Tibial artery (tissue), 4 donors: ENCODE measurements around the gene SDCCAG8.

Source experiments
- DNase-seq, 2 donors: peaks; one replicate each; pipeline ENCODE4 v3.0.0-alpha.2; 2019
- H3K27ac ChIP-seq, 2 donors: fragments of 200-600 bp; sonication (generic) in 1 of 2; 1 replicate in 1 of 2; 2 replicates in 1 of 2; pipeline ENCODE4 v1.5.1; 2018 to 2019; ENCODE audit warnings: mild to moderate bottlenecking in 1 of 2
- H3K27me3 ChIP-seq, 2 donors: fragments of 200-600 bp; sonication (generic) in 1 of 2; one replicate each; pipeline versions ENCODE4 v1.5.1 to v1.6.0; 2016 to 2019
- H3K36me3 ChIP-seq, 3 donors: fragments of 200-600 bp; sonication (generic) in 2 of 3; one replicate each; pipeline ENCODE4 v1.5.1; 2016 to 2019; ENCODE audit warnings: mild to moderate bottlenecking in 2 of 3
- H3K4me1 ChIP-seq, 4 donors: fragments of 200-600 bp; sonication (generic) in 2 of 4; 1 replicate in 3 of 4; 2 replicates in 1 of 4; pipeline ENCODE4 v1.5.1; 2016 to 2019
- H3K4me3 ChIP-seq, 2 donors: fragments of 200-600 bp; sonication (generic) in 1 of 2; 1 replicate in 1 of 2; 2 replicates in 1 of 2; pipeline ENCODE4 v1.5.1; 2018 to 2019; ENCODE audit warnings: mild to moderate bottlenecking in 2 of 2
- H3K9me3 ChIP-seq, 3 donors: fragments of 200-600 bp; sonication (generic) in 1 of 3; one replicate each; pipeline ENCODE4 v1.5.1; 2016 to 2019
- CTCF ChIP-seq, 2 experiments: fragments of 200-600 bp in 1 of 2; fragments of 450-650 bp in 1 of 2; IDR thresholded peaks; one replicate each; pipeline ENCODE4 v1.5.1; 2017 to 2019; ENCODE audit warnings: antibody characterized with exemption in 2 of 2, mild to moderate bottlenecking in 1 of 2, moderate library complexity in 1 of 2
- intact Hi-C: fragments of 100-400 bp; cut with DNase I; formaldehyde crosslinking; loops from one replicate; pipeline ENCODE4 v1.15.0; 2023; ENCODE audit warnings: low total_unique reads

SDCCAG8 gene

GRCh38 chr1:243435836-243436235, 180.0 kb downstream of the SDCCAG8 start:
- peaks cover 0 to 4% (median 0%) of the 10 kb centered on the region in 4 donors for H3K4me1 ChIP-seq
- TF ChIP-seq CTCF (IDR thresholded peaks at IDR 0.05): no peak
- no peaks in the 10 kb centered on the region for H3K36me3 ChIP-seq
- intact Hi-C loops: no loop called here
- DNase-seq: no peak
- H3K4me3 ChIP-seq: no peak overlapping the region
- no peak overlapping the region for H3K27ac ChIP-seq
- no peaks in the 10 kb centered on the region for H3K9me3 ChIP-seq
- H3K27me3 ChIP-seq: no peaks in the 10 kb centered on the region

- H3K27me3 ChIP-seq: no peaks in the 10 kb centered on the region
- H3K4me1 ChIP-seq: peaks cover 0 to 5% (median under 1%) of the 10 kb centered on the region in 4 donors
- no peaks in the 10 kb centered on the region for H3K9me3 ChIP-seq
- no peaks in the 10 kb centered on the region for H3K36me3 ChIP-seq
- H3K4me3 ChIP-seq: no peak overlapping the region
- intact Hi-C loops: no loop called here
- TF ChIP-seq CTCF (IDR thresholded peaks at IDR 0.05): no peak
- no peak overlapping the region for H3K27ac ChIP-seq
- DNase-seq: no peak
Measured at GRCh38 chr1:243438146-243438545, 182.3 kb downstream of the SDCCAG8 start.

GRCh38 chr1:243438815-243439214, 183.0 kb downstream of the SDCCAG8 start:
- no peaks in the 10 kb centered on the region for H3K27me3 ChIP-seq
- DNase-seq: no peak
- H3K9me3 ChIP-seq: no peaks in the 10 kb centered on the region
- intact Hi-C loops: no loop called here
- no peak for TF ChIP-seq CTCF (IDR thresholded peaks at IDR 0.05)
- no peak overlapping the region for H3K27ac ChIP-seq
- peaks cover 0 to 12% (median 2%) of the 10 kb centered on the region in 4 donors for H3K4me1 ChIP-seq
- no peak overlapping the region for H3K4me3 ChIP-seq
- no peaks in the 10 kb centered on the region for H3K36me3 ChIP-seq

- Histone ChIP-seq H3K9me3 (no peaks in the 10 kb centered on the region), H3K4me3 (no peak overlapping the region), H3K27ac (no peak overlapping the region), H3K36me3 (peaks cover 0 to 4% (median 0%) of the 10 kb centered on the region in 3 donors), H3K4me1 (peaks cover 0 to 14% (median 2%) of the 10 kb centered on the region in 4 donors), H3K27me3 (no peaks in the 10 kb centered on the region)
- no peak for DNase-seq
- intact Hi-C loops: no loop called here
- TF ChIP-seq CTCF (IDR thresholded peaks at IDR 0.05): no peak
Measured at GRCh38 chr1:243440406-243440805, 184.6 kb downstream of the SDCCAG8 start.

- no peak for TF ChIP-seq CTCF (IDR thresholded peaks at IDR 0.05)
- Histone ChIP-seq H3K27me3 (no peaks in the 10 kb centered on the region), H3K36me3 (peaks cover 0 to 6% (median 4%) of the 10 kb centered on the region in 3 donors), H3K9me3 (no peaks in the 10 kb centered on the region), H3K4me3 (no peak overlapping the region), H3K27ac (no peak overlapping the region), H3K4me1 (peaks cover 0 to 14% (median 2%) of the 10 kb centered on the region in 4 donors)
- intact Hi-C loops: no loop called here
- DNase-seq: no peak
Measured at GRCh38 chr1:243441601-243442000, 185.8 kb downstream of the SDCCAG8 start.

GRCh38 chr1:243443557-243443956, 187.7 kb downstream of the SDCCAG8 start:
- peaks cover 0 to 6% (median 4%) of the 10 kb centered on the region in 3 donors for H3K36me3 ChIP-seq
- DNase-seq: no peak
- no peaks in the 10 kb centered on the region for H3K9me3 ChIP-seq
- no peak for TF ChIP-seq CTCF (IDR thresholded peaks at IDR 0.05)
- no peak overlapping the region for H3K27ac ChIP-seq
- peaks cover 0 to 14% (median 2%) of the 10 kb centered on the region in 4 donors for H3K4me1 ChIP-seq
- H3K4me3 ChIP-seq: no peak overlapping the region
- no peaks in the 10 kb centered on the region for H3K27me3 ChIP-seq
- intact Hi-C loops: no loop called here
